ENCODE data around the gene ACOX3. TPM values are rescaled to one million over a fixed set of nuclear protein-coding genes. Genes with fewer than 3 reads are reported as not detected.

ACOX3 gene
- total and polyA plus RNA-seq, 4 donors: 15.6 to 32.2 (median 21.5) TPM

- Histone ChIP-seq H3K4me1 (ENCODE audit: control insufficient read depth in 5 of 5, insufficient read depth in 5 of 5, low read length in 5 of 5) (peaks cover 0 to 17% (median 4%) of the 10 kb centered on the region in 5 donors), H3K27me3 (ENCODE audit: control insufficient read depth in 3 of 3, insufficient read depth in 3 of 3, low read length in 2 of 3) (no peaks in the 10 kb centered on the region), H3K36me3 (ENCODE audit: control insufficient read depth in 4 of 4, insufficient read depth in 4 of 4, low read length in 4 of 4) (peaks cover 0 to 22% (median 5%) of the 10 kb centered on the region in 4 donors), H3K27ac (ENCODE audit: low read depth in 1 of 2, low read length in 1 of 2) (no peak overlapping the region), H3K9me3 (ENCODE audit: control insufficient read depth in 4 of 4, insufficient read depth in 3 of 4, low read length in 3 of 4) (no peaks in the 10 kb centered on the region), H3K4me3 (no peak overlapping the region), H3K9ac (ENCODE audit: insufficient read depth in 1 of 2, low read length in 2 of 2) (no peak overlapping the region)
- TF ChIP-seq CTCF (IDR thresholded peaks at IDR 0.05; ENCODE audit: control extremely low read depth, extremely low read depth): no peak
- ATAC-seq (ENCODE audit: insufficient read depth, low FRiP score) (no peak), DNase-seq (no peak)
- 86 to 95% methylated on average over 3 of the region's 3 CpGs for WGBS, 2 donors
Observed at GRCh38 chr4:8446122-8446521, 5.6 kb upstream of the ACOX3 start.

GRCh38 chr4:8443801-8444200, 3.3 kb upstream of the ACOX3 start:
- Histone ChIP-seq H3K9me3 (ENCODE audit: control insufficient read depth in 4 of 4, insufficient read depth in 3 of 4, low read length in 3 of 4) (no peaks in the 10 kb centered on the region), H3K27me3 (ENCODE audit: control insufficient read depth in 3 of 3, insufficient read depth in 3 of 3, low read length in 2 of 3) (no peaks in the 10 kb centered on the region), H3K27ac (ENCODE audit: low read depth in 1 of 2, low read length in 1 of 2) (no peak overlapping the region), H3K4me1 (ENCODE audit: control insufficient read depth in 5 of 5, insufficient read depth in 5 of 5, low read length in 5 of 5) (peaks cover 0 to 29% (median 10%) of the 10 kb centered on the region in 5 donors), H3K36me3 (ENCODE audit: control insufficient read depth in 4 of 4, insufficient read depth in 4 of 4, low read length in 4 of 4) (peaks cover 0 to 15% (median 6%) of the 10 kb centered on the region in 4 donors), H3K4me3 (no peak overlapping the region), H3K9ac (ENCODE audit: insufficient read depth in 1 of 2, low read length in 2 of 2) (no peak overlapping the region)
- DNase-seq (no peak), ATAC-seq (ENCODE audit: insufficient read depth, low FRiP score) (no peak)
- 76 to 86% methylated on average over 6 of the region's 6 CpGs for WGBS, 2 donors
- TF ChIP-seq CTCF (IDR thresholded peaks at IDR 0.05; ENCODE audit: control extremely low read depth, extremely low read depth): no peak

- DNase-seq: no peak
- H3K9ac ChIP-seq (ENCODE audit: insufficient read depth in 1 of 2, low read length in 2 of 2): no peak overlapping the region
- no peak overlapping the region for H3K4me3 ChIP-seq
- peaks cover 0 to 8% (median 6%) of the 10 kb centered on the region in 4 donors for H3K36me3 ChIP-seq (ENCODE audit: control insufficient read depth in 4 of 4, insufficient read depth in 4 of 4, low read length in 4 of 4)
- 76 to 92% methylated on average over 10 of the region's 10 CpGs for WGBS, 2 donors
- no peaks in the 10 kb centered on the region for H3K9me3 ChIP-seq (ENCODE audit: control insufficient read depth in 4 of 4, insufficient read depth in 3 of 4, low read length in 3 of 4)
- TF ChIP-seq CTCF (IDR thresholded peaks at IDR 0.05; ENCODE audit: control extremely low read depth, extremely low read depth): no peak
- no peak for ATAC-seq (ENCODE audit: insufficient read depth, low FRiP score)
- no peak overlapping the region for H3K27ac ChIP-seq (ENCODE audit: low read depth in 1 of 2, low read length in 1 of 2)
- H3K4me1 ChIP-seq (ENCODE audit: control insufficient read depth in 5 of 5, insufficient read depth in 5 of 5, low read length in 5 of 5): peaks cover 3 to 37% (median 10%) of the 10 kb centered on the region in 5 donors
- H3K27me3 ChIP-seq (ENCODE audit: control insufficient read depth in 3 of 3, insufficient read depth in 3 of 3, low read length in 2 of 3): no peaks in the 10 kb centered on the region
Observed at GRCh38 chr4:8442596-8443358, 2.3 kb upstream of the ACOX3 start.
